ENCODE data around the gene VTI1A.

GRCh38 chr10:112807013-112807412 lies 360.0 kb downstream of the VTI1A start:
- TF ChIP-seq POLR2A (IDR thresholded peaks at IDR 0.05; ENCODE audit: low read depth, low read length) (no peak), POLR2AphosphoS5 (IDR thresholded peaks at IDR 0.05; ENCODE audit: low read depth, low read length) (no peak)

Measured in GM12892 (cell line).